Bronchial epithelial cell (primary cell): ENCODE data around the gene APBB2. TPM values are rescaled to one million over a fixed set of nuclear protein-coding genes. Genes with fewer than 3 reads are reported as not detected.
A peak's percentile ranks its signal among the peaks of the same experiment; 100 is the strongest.
"Not testable (repeated sequence)": the region's sequence is repeated elsewhere in the genome, so short reads cannot be mapped to it uniquely, and the experiment has no call there.

Experiments used
- DNase-seq: peaks from one replicate; pipeline ENCODE4 v3.0.0-alpha.2; 2010; ENCODE audit warnings: low read depth
- FAIRE-seq: peaks from 2 replicates; lab custom pipeline; 2011; peaks lifted over from hg19 to GRCh38; lab: Jason Lieb, UNC
- H3K27me3 ChIP-seq: 2 replicates; pipeline ENCODE4 v1.5.1; 2011; ENCODE audit warnings: low read length; ENCODE audit not compliant: control insufficient read depth, insufficient read depth
- H3K36me3 ChIP-seq: 2 replicates; pipeline ENCODE4 v1.5.1; 2011; ENCODE audit warnings: low read length; ENCODE audit not compliant: control insufficient read depth, insufficient read depth
- H3K4me3 ChIP-seq: 2 replicates; pipeline ENCODE4 v1.5.1; 2011; ENCODE audit warnings: mild to moderate bottlenecking, low read depth, low read length, control low read depth
- total RNA-seq: library from RNA; depleted of rRNA; stranded (reverse); fragments of >200 nt; gene quantifications from 2 replicates; pipeline ENCODE4 v1.2.1, GENCODE V29; 2014
- TF ChIP-seq, protein P1 (sequence below): IDR thresholded peaks from 2 replicates; pipeline ENCODE4 v1.5.1; 2011; ENCODE audit warnings: mild to moderate bottlenecking, moderate library complexity, low read length, control low read depth, inconsistent platforms; ENCODE audit not compliant: insufficient read depth, severe bottlenecking

Gene APBB2
- total RNA-seq, 1 donor from 2014 or later = 39.2 TPM

DNA sequence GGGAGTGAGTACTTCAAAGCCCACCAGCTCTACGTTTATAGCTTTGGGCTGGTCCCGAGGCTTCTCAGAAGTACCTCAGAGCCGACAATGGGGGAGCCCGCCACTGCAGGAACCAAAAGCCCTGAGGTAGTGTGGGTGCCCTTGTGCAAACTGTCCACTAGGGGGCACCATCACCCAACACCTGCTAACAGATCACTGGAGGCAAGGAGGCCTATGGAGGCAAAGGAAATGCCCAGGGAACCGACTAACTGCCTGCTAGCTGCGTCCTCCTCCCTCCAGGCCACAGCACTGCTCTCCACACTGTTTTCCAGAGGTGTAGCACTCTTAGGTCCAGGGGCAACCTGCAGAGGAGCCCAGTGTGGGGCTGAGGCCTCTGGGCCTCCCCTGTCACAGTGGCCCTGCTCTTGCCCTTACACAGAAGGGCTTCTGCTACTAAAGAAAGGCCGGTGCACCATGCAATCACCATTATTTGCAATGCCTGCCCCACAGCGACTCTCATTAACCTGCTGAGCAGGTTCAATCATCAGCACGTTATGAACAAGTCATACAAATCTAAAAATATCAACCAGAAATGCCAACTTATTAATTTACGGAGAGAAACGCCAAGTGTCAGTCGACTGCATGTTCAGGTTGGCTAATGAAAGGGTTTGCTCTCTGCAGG is 305.5 kb downstream of the APBB2 start:
- TF ChIP-seq, protein P1, sequence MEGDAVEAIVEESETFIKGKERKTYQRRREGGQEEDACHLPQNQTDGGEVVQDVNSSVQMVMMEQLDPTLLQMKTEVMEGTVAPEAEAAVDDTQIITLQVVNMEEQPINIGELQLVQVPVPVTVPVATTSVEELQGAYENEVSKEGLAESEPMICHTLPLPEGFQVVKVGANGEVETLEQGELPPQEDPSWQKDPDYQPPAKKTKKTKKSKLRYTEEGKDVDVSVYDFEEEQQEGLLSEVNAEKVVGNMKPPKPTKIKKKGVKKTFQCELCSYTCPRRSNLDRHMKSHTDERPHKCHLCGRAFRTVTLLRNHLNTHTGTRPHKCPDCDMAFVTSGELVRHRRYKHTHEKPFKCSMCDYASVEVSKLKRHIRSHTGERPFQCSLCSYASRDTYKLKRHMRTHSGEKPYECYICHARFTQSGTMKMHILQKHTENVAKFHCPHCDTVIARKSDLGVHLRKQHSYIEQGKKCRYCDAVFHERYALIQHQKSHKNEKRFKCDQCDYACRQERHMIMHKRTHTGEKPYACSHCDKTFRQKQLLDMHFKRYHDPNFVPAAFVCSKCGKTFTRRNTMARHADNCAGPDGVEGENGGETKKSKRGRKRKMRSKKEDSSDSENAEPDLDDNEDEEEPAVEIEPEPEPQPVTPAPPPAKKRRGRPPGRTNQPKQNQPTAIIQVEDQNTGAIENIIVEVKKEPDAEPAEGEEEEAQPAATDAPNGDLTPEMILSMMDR = peak; percentile 97
- Histone ChIP-seq H3K36me3 (peaks cover 6% of the 10 kb centered on the region), H3K4me3 (no peak overlapping the region), H3K27me3 (no peaks in the 10 kb centered on the region)
- FAIRE-seq (peak; percentile 87), DNase-seq (peak; percentile 68)

DNA sequence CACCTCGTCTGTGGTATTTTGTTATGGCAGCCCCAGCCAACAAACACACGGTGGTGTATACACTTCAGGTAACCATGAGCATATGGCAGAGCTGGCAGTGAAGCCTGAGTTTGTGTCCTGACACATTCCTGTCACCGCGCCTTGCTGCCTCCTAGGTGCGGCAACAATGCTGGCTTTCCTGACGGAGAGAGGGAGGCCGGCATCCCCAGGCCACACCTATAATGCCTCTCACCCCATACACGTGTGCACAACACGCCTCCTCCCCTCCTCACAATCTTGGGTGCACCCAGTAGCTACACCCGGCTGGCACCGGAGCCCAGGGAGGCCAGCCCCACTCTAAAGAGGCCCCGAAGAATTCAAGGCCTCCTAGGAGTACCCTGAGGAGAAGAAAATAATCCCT is 306.0 kb downstream of the APBB2 start:
- FAIRE-seq = no peak
- H3K4me3 ChIP-seq = no peak overlapping the region
- H3K36me3 ChIP-seq = peaks cover 6% of the 10 kb centered on the region
- peak; percentile 43 for DNase-seq
- TF ChIP-seq, protein P1 = no peak
- no peaks in the 10 kb centered on the region for H3K27me3 ChIP-seq

DNA sequence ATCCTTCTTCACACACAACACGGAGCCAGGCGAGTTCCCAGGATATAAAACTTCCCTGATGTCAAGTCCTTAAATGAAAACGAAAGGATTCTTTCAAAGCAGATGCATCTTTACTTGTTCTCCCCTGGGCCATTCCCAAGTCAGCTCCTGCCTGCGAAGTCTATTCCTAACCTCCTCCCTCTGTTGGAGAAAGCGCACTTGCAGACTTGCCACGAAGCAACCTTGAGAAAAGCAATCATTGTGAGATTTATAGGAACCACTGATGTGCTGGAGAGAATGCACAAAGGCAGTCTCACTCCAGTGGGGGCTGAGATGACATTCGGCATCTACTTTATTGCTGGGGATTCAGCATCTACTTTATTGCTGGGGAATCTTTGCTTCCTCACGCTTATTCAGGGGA is 308.9 kb downstream of the APBB2 start:
- no peak for FAIRE-seq
- H3K27me3 ChIP-seq = no peaks in the 10 kb centered on the region
- peaks cover 6% of the 10 kb centered on the region for H3K36me3 ChIP-seq
- DNase-seq = no peak
- H3K4me3 ChIP-seq = no peak overlapping the region
- TF ChIP-seq, protein P1 = no peak

DNA sequence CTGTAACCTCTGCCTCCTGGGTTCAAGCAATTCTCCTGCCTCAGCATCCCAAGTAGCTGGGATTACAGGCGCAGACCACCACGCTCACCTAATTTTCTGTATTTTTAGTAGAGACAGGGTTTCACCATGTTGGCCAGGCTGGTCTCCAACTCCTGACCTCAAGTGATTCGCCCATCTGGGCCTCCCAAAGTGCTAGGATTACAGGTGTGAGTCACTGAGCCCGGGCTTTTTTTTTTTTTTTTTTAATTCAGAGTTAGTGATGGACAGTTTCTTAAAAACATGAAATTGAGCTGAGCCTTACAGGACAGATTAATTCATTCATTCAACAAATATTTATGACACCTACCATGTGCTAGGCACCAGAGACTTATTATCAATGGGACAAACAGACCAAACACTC is 313.8 kb downstream of the APBB2 start:
- not testable (repeated sequence) for H3K27me3 ChIP-seq, FAIRE-seq, H3K36me3 ChIP-seq, DNase-seq, H3K4me3 ChIP-seq

DNA sequence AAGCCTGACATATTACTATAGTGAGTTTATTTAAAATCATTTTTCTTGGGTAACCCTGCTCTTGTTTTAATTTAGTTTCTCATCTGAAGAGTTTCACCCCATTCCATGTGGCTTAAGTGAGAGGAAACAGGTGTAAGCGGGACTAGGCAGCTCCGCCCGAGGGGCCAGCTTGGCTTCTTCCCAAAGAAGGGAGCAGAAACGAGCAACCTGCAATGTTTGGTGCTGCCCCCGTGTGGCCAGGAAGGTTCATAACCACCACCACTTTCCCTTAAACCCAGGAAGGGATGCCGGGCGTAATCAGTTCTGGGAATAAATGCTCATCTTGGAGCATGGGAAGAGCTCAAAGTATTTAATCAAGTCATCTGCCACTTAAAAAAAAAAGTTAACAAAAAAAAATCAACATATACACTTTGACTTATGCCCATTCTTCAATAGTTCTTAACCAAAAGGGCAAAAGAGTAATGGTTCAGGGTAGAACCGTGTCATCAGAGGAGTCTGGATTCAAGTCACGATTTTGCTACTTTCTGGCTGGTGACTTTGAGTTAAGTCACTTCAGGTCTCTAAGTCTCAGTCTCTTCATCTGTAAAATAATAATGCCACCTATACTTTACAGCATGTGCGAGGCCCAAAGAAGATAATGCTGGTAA is 316.7 kb downstream of the APBB2 start:
- Histone ChIP-seq H3K27me3 (no peaks in the 10 kb centered on the region), H3K36me3 (peaks cover 8% of the 10 kb centered on the region), H3K4me3 (no peak overlapping the region)
- FAIRE-seq = no peak
- TF ChIP-seq, protein P1 = peak; percentile 78
- peak; percentile 56 for DNase-seq

DNA sequence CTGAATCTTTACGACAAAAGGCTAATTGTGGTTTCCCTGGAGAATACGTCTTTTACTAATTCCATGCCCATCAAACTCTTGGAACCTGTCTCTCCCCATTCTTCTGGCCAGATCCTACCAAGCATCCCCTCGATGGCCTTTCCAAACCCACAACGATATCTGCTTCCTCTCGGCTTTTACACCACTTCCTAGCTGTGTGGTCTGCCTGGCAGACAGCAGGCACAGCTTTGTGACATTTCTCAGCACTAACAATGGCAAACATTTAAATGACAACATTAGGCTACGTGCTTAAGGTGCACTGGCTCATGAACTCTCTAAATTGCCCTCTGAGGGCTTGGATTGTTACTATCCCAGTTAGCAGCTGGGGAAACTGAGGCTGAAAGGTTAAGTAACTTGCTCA is 323.6 kb downstream of the APBB2 start:
- Histone ChIP-seq H3K4me3 (no peak overlapping the region), H3K27me3 (no peaks in the 10 kb centered on the region), H3K36me3 (peaks cover 30% of the 10 kb centered on the region)
- FAIRE-seq = no peak
- TF ChIP-seq, protein P1 = no peak
- no peak for DNase-seq
